Measurements from ENCODE around the gene MUC5AC. TPM values are rescaled to one million over a fixed set of nuclear protein-coding genes. Genes with fewer than 3 reads are reported as not detected.

Gene MUC5AC
- total RNA-seq, 1 donor from 2014 or later: not detected

DNA sequence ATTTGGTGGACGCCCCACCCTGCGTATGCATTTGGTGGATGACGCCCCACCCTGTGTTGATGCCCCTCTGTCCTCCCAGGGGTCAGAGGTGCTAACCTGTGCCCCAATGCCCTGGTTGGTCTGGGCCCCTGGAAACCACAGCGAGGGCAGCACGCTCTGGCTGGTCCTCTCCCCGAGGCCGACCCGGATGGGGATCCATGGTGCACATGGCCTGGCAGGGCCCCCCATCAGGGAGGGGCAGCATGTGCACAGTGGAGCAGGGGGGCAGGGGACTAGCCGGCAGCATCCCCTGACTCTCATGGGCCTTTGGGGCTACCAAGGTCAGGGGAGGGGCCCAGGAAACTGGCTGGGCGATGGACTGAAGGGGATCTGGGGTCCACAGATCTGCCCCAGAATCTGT is 7.6 kb upstream of the MUC5AC start:
- intact Hi-C loops (cut with DNase I): no loop called here
- no peak for DNase-seq (ENCODE audit: extremely low spot score in 2 of 2)

GRCh38 chr11:1150769-1151365 is 6.9 kb upstream of the MUC5AC start:
- TF ChIP-seq POLR2AphosphoS5 (IDR thresholded peaks at IDR 0.05; ENCODE audit: insufficient read depth in 1 of 2, low read depth in 1 of 2) (no peak), POLR2A (IDR thresholded peaks at IDR 0.05) (no peak), CTCF (IDR thresholded peaks at IDR 0.05) (no peak)
- H3K9me3 ChIP-seq: no peaks in the 10 kb centered on the region
- no peaks in the 10 kb centered on the region for H3K27me3 ChIP-seq
- no peak for DNase-seq (ENCODE audit: extremely low spot score in 2 of 2)
- no peaks in the 10 kb centered on the region for H3K36me3 ChIP-seq
- intact Hi-C loops (cut with DNase I): no loop called here
- no peak overlapping the region for H3K27ac ChIP-seq
- H3K4me3 ChIP-seq: no peak overlapping the region
- H3K4me1 ChIP-seq: peaks cover 10% of the 10 kb centered on the region

More for the DNA sequence above, 7.6 kb upstream of the MUC5AC start:
- TF ChIP-seq POLR2AphosphoS5 (IDR thresholded peaks at IDR 0.05; ENCODE audit: insufficient read depth in 1 of 2, low read depth in 1 of 2) (no peak), POLR2A (IDR thresholded peaks at IDR 0.05) (no peak), CTCF (IDR thresholded peaks at IDR 0.05) (no peak)
- peaks cover 10% of the 10 kb centered on the region for H3K4me1 ChIP-seq
- H3K4me3 ChIP-seq: no peak overlapping the region
- H3K27me3 ChIP-seq: no peaks in the 10 kb centered on the region
- no peaks in the 10 kb centered on the region for H3K9me3 ChIP-seq
- no peak overlapping the region for H3K27ac ChIP-seq
- H3K36me3 ChIP-seq: no peaks in the 10 kb centered on the region

DNA sequence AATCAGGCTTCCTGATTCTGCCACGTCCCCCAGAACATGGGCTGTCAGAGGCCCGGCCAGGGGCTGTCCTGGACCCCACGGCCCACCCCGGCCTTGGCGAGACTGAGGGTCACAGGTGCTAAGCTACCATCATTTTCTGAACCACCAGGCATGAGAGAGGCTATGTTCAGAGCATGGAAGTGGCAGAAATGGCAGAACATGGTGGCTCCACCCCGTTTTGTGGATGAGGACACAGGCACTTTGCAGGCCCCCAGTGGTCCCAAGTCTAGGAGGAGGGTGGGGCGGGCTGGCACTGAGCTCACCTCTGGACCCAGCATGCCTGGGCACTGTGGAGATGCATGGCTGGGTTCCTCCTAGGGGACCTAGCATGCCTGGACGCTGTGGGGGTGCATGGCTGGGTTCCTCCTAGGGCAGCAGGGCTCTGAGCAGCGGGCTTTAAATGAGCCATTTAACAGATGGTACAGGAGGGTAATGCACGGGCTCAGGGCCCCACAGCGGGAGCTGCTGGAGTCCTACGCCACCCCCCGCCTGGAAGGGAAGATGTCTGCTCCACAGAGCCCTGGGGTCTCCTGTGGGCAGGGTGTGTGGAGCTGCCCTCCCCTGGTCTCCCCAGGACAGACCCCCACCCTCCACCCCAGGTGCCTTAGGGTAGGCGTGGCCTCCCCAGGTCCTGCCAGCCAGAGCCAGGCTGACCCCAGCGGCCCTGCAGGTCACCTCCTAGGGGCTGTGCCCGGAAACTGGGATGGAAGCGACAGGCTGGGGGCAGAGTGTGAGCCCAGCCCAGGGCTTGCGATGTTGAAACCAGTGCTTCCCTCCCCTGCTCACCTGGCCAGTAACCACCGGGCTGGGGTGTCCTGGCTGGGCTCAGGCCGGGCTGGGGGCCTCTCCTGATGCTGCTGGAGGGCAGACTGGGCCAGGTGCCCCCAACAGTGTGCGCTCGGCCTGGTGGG is 6.1 kb upstream of the MUC5AC start:
- no peak for DNase-seq (ENCODE audit: extremely low spot score in 2 of 2)
- Histone ChIP-seq H3K4me1 (peaks cover 10% of the 10 kb centered on the region), H3K36me3 (no peaks in the 10 kb centered on the region), H3K9me3 (no peaks in the 10 kb centered on the region), H3K27me3 (no peaks in the 10 kb centered on the region), H3K4me3 (no peak overlapping the region), H3K27ac (no peak overlapping the region)
- TF ChIP-seq POLR2AphosphoS5 (IDR thresholded peaks at IDR 0.05; ENCODE audit: insufficient read depth in 1 of 2, low read depth in 1 of 2) (no peak), CTCF (IDR thresholded peaks at IDR 0.05) (no peak)
- intact Hi-C loops (cut with DNase I): no loop called here

- no peak for DNase-seq (ENCODE audit: extremely low spot score in 2 of 2)
- Histone ChIP-seq H3K27ac (no peak overlapping the region), H3K36me3 (no peaks in the 10 kb centered on the region), H3K9me3 (no peaks in the 10 kb centered on the region), H3K4me1 (peaks cover 10% of the 10 kb centered on the region), H3K4me3 (no peak overlapping the region), H3K27me3 (no peaks in the 10 kb centered on the region)
- intact Hi-C loops (cut with DNase I): no loop called here
- no peak for TF ChIP-seq POLR2AphosphoS5 (IDR thresholded peaks at IDR 0.05; ENCODE audit: insufficient read depth in 1 of 2, low read depth in 1 of 2)
- TF ChIP-seq POLR2A (IDR thresholded peaks at IDR 0.05): no peak
- no peak for TF ChIP-seq CTCF (IDR thresholded peaks at IDR 0.05)
Observed at GRCh38 chr11:1152316-1153104, 5.2 kb upstream of the MUC5AC start.
